ENCODE measurements around the gene SPZ1. TPM values are rescaled to one million over a fixed set of nuclear protein-coding genes. Genes with fewer than 3 reads are reported as not detected.

The SPZ1 gene
- total RNA-seq, 2 donors from 2014 or later: not detected

- H3K9me3 ChIP-seq (ENCODE audit: control insufficient read depth, low read length): no peaks in the 10 kb centered on the region
- H3K36me3 Mint-ChIP-seq (ENCODE audit: low read depth): no peaks in the 10 kb centered on the region
- H3K4me3 ChIP-seq (ENCODE audit: low read length): no peak overlapping the region
- no peak overlapping the region for H3K27ac Mint-ChIP-seq
- H3K36me3 ChIP-seq (ENCODE audit: control insufficient read depth, insufficient read depth, low read length): no peaks in the 10 kb centered on the region
- no peaks in the 10 kb centered on the region for H3K4me1 Mint-ChIP-seq
- peaks cover 4% of the 10 kb centered on the region for H3K9me3 Mint-ChIP-seq
- H3K27me3 Mint-ChIP-seq (ENCODE audit: insufficient read depth): no peaks in the 10 kb centered on the region
- no peak overlapping the region for H3K9ac ChIP-seq (ENCODE audit: extremely low read depth, low read length, poor library complexity, severe bottlenecking)
- no peaks in the 10 kb centered on the region for H3K27me3 ChIP-seq (ENCODE audit: control insufficient read depth, insufficient read depth, low read length, poor library complexity, severe bottlenecking)
- no peaks in the 10 kb centered on the region for H3K4me1 ChIP-seq (ENCODE audit: control insufficient read depth, insufficient read depth, low read length)
- DNase-seq: no peak
- no peak overlapping the region for H3K4me3 Mint-ChIP-seq
- TF ChIP-seq CTCF (conservative IDR thresholded peaks at IDR 0.05): no peak
- H3K27ac ChIP-seq (ENCODE audit: low read depth, low read length): no peak overlapping the region
- WGBS, 2 experiments (ENCODE audit: insufficient coverage in 1 of 2, insufficient read length in 1 of 2): 92 to 95% methylated on average over 7 to 8 of the region's 8 CpGs
These were observed 28.0 kb upstream of the SPZ1 start for GRCh38 chr5:80291761-80292160.

- no peak overlapping the region for H3K4me3 ChIP-seq (ENCODE audit: low read length)
- H3K4me1 Mint-ChIP-seq: no peaks in the 10 kb centered on the region
- peaks cover 3% of the 10 kb centered on the region for H3K27me3 Mint-ChIP-seq (ENCODE audit: insufficient read depth)
- no peaks in the 10 kb centered on the region for H3K36me3 ChIP-seq (ENCODE audit: control insufficient read depth, insufficient read depth, low read length)
- DNase-seq: no peak
- H3K4me1 ChIP-seq (ENCODE audit: control insufficient read depth, insufficient read depth, low read length): no peaks in the 10 kb centered on the region
- no peaks in the 10 kb centered on the region for H3K27me3 ChIP-seq (ENCODE audit: control insufficient read depth, insufficient read depth, low read length, poor library complexity, severe bottlenecking)
- no peak overlapping the region for H3K4me3 Mint-ChIP-seq
- no peak overlapping the region for H3K27ac Mint-ChIP-seq
- no peak overlapping the region for H3K27ac ChIP-seq (ENCODE audit: low read depth, low read length)
- WGBS, 2 experiments (ENCODE audit: insufficient coverage in 1 of 2, insufficient read length in 1 of 2): 86 to 100% methylated on average over 2 to 6 of the region's 6 CpGs
- peaks cover 13% of the 10 kb centered on the region for H3K9me3 Mint-ChIP-seq
- no peaks in the 10 kb centered on the region for H3K36me3 Mint-ChIP-seq (ENCODE audit: low read depth)
- H3K9ac ChIP-seq (ENCODE audit: extremely low read depth, low read length, poor library complexity, severe bottlenecking): no peak overlapping the region
- no peaks in the 10 kb centered on the region for H3K9me3 ChIP-seq (ENCODE audit: control insufficient read depth, low read length)
- TF ChIP-seq CTCF (conservative IDR thresholded peaks at IDR 0.05): no peak
These were observed 23.7 kb upstream of the SPZ1 start for GRCh38 chr5:80296121-80296520.

- no peak overlapping the region for H3K4me3 Mint-ChIP-seq
- no peaks in the 10 kb centered on the region for H3K36me3 ChIP-seq (ENCODE audit: control insufficient read depth, insufficient read depth, low read length)
- H3K4me3 ChIP-seq (ENCODE audit: low read length): no peak overlapping the region
- H3K27me3 ChIP-seq (ENCODE audit: control insufficient read depth, insufficient read depth, low read length, poor library complexity, severe bottlenecking): no peaks in the 10 kb centered on the region
- no peak overlapping the region for H3K9ac ChIP-seq (ENCODE audit: extremely low read depth, low read length, poor library complexity, severe bottlenecking)
- no peak overlapping the region for H3K27ac Mint-ChIP-seq
- no peaks in the 10 kb centered on the region for H3K36me3 Mint-ChIP-seq (ENCODE audit: low read depth)
- H3K4me1 Mint-ChIP-seq: no peaks in the 10 kb centered on the region
- no peaks in the 10 kb centered on the region for H3K9me3 ChIP-seq (ENCODE audit: control insufficient read depth, low read length)
- H3K27ac ChIP-seq (ENCODE audit: low read depth, low read length): no peak overlapping the region
- H3K27me3 Mint-ChIP-seq (ENCODE audit: insufficient read depth): peaks cover 3% of the 10 kb centered on the region
- DNase-seq: no peak
- H3K4me1 ChIP-seq (ENCODE audit: control insufficient read depth, insufficient read depth, low read length): no peaks in the 10 kb centered on the region
- no peak for TF ChIP-seq CTCF (conservative IDR thresholded peaks at IDR 0.05)
- peaks cover 21% of the 10 kb centered on the region for H3K9me3 Mint-ChIP-seq
- 92 to 98% methylated on average over 8 of the region's 8 CpGs for WGBS, 2 experiments (ENCODE audit: insufficient coverage in 1 of 2, insufficient read length in 1 of 2)
These were observed 20.2 kb upstream of the SPZ1 start for GRCh38 chr5:80299601-80300000.
